ENCODE results near the gene TOMM34.
A peak's percentile ranks its signal among the peaks of the same experiment; 100 is the strongest.

Gene TOMM34, protein sequence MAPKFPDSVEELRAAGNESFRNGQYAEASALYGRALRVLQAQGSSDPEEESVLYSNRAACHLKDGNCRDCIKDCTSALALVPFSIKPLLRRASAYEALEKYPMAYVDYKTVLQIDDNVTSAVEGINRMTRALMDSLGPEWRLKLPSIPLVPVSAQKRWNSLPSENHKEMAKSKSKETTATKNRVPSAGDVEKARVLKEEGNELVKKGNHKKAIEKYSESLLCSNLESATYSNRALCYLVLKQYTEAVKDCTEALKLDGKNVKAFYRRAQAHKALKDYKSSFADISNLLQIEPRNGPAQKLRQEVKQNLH

DNA sequence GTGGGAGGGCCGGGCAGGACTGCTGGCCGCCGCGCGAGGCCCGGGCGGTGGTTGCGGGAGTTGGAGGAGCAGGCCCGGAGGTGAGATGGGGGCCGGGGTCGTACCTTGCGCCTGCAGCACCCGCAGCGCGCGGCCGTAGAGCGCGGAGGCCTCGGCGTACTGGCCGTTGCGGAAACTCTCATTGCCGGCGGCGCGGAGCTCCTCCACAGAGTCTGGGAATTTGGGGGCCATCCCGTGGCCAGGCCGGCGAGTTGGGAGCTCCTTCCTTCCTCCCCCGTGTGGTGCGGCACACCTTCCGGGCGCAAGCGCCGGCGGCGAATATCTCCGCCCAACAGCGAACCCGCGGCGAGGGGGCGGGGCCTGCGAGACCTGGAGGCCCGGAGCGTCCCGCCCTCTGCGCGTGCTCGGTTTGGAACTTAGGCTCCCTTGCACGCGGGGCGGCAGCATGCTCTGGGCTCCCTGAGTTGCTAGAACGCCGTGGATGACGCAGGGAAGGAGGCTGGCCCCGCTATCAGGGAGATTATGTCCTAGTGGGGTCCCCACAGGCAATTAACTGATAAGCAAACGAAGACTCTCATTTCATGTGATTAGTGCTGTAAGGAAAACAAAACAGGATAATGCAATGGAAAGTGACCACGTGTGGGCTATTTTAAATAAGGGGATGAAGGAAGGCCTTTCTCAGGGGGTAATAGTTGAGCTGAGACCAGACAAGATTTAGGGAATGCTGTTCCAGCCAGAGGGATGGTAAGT lies at the start of gene TOMM34:
Gene TOMM34, minus strand, starts transcription at position 295 of the 750 bp plus-strand sequence. Its CDS starts 64 bp downstream, at position 231.
- peak; percentile 90 to 93 for DNase-seq

DNA sequence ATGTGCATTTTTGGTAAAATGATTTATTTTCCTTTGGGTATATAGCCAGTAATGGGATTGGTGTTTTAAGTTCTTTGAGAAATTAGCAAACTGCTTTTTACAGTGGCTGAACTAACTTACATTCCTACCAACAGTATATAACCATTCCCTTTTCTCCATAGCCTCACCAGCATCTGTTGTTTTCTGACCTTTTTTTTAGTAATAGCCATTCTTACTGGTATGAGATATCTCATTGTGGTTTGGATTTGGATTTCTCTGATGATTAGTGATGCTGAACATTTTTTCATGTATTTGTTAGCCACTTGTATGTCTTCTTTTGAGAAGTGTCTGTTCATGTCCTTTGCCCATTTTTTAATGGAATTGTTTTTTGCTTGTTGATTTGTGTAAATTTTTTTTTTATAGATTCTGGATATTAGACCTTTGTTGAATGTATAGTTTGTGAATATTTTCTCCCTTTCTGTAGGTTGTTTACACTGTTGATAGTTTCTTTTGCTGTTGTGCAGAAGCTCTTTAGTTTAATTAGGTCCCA lies 48.4 kb upstream of the TOMM34 start:
- no peak for DNase-seq

DNA sequence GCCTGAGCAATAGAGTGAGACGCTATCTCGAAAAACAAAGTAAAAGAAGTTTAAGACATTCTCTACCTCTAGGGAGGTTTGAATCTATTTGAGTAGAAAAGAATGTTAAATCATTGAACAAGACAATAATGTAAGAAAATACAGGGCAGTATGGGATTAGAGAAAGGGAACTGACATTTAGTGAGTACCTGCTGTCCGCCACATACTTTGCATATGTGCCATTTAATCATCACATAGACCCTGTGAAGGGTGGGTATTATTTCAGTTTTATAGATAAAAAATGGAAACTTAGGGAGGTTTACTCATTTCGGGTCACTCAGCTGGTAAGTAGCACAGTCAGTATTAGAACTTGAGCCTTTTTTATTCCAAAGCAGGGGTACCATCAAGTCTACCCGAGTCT lies 37.5 kb upstream of the TOMM34 start:
- DNase-seq: no peak

DNA sequence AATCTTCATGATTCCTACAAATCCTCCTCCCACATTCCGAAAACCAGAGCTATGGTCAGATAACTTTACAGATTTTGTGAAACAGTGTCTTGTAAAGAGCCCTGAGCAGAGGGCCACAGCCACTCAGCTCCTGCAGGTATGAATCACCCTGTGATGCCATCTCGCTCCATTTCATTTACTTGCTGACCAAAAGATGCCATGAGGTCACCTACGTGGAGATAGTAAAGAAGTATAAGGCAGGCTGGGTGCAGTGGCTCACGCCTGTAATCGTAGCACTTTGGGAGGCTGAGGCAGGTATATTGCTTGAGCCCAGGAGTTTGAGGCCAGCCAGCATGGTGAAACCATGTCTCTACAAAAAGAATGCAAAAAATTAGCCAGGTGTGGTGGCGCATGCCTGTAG lies 37.0 kb upstream of the TOMM34 start:
- DNase-seq: no peak

DNA sequence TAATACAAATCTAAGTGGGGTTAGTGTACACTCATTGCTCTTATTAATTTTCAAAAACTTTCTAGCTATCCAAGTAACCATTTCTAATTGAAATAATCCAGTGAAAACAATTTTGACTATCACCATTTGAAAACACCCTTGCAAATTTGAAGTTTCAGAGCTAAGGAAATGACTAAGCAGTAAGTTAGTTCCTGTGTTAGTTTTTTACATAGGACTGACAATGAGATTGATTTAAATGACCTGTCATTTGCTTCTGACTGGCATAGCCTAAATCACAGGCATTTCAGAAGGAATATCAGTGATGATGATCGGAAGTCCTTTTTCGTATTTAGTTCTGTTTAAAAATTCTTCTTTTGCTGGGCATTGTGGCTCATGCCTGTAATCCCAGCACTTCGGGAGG lies 33.1 kb upstream of the TOMM34 start:
- DNase-seq: no peak

DNA sequence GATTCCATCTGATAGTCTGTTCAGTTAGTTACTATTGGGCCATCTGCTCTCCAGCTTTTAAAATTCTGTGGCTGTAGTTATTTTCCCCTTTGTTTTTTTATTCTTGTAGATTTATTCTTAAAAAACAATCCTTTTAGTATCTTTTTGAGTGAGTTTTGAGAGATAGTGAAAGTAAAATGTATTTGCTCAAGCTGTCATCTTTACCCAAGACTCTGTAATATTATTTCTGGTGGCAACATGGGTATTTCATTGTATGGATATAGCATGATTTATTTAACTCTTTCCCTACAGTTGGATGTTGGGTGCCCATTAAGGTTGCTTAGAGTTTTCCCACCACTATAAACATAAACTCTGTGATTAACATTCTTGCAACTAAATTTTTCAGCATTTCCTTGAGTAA lies 30.8 kb upstream of the TOMM34 start:
- DNase-seq: no peak

DNA sequence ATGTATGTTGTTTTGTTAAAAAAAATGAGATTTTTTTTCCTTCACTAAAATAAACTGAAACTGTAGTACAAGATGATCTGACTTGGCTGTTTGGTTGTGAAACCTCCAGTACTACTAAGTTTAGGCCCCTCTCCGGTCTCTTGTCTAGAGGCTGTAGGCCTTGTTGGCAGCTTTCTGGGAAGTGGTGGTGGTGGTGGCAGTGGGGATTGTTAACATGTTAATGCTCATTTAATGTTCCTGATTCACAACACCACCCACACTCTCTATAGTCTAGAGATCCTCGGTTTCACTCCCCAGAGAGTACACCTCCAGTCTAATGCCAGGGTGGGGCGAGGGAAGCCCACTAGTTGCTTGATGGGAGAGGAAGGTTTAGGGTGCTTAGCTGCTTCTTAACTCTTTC lies 30.2 kb upstream of the TOMM34 start:
- DNase-seq: peak; percentile 28 to 53

DNA sequence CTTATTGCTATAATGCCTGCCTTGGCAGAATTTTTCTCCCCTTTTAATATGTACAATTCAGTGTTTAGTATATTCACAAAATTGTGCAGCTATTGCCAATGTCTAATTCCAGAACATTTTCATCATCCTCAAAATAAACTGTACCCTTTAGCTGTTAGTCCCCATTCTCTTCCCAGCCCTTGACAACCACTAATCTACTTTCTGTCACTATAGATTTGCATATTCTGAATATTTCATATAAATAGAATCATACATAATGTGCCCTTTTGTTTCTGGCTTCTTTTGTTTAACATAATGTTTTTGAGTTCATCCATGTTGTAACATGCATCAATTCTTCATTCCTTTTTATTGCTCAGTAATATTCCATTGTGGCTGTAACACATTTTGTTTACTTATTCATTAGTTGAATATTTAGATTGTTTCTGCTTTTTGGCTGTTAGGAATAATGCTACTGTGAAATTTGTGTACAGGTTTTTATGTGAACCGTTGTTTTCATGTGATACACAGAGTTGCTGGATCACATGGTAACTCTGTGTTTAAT lies 28.5 kb upstream of the TOMM34 start:
- no peak for DNase-seq

DNA sequence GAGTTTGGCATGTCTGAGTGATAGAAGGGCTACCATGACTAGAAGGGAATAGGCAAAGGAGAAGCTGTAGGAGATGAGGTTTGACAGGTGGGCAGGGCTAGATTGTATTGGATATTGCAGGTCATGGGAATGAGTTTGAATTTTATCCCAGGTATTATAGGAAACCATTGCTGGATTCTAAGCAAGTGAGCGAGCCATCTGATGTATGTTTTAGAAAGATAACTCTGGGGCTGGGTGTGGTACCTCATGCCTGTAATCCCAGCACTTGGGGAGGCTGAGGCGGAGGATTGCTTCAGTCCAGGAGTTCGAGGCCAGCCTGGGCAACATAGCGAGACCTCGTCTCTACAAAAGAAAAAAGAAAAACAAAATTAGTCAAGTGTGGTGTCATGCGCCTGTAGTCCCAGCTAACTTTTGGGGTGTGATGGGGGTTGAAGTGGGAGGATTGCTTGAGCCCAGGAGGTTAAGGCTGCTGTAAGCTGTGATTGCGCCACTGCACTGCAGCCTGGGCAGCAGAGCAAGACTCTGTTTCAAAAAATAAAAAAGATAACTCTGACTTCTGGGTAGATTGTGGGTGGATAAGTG lies 23.0 kb upstream of the TOMM34 start:
- no peak for DNase-seq

DNA sequence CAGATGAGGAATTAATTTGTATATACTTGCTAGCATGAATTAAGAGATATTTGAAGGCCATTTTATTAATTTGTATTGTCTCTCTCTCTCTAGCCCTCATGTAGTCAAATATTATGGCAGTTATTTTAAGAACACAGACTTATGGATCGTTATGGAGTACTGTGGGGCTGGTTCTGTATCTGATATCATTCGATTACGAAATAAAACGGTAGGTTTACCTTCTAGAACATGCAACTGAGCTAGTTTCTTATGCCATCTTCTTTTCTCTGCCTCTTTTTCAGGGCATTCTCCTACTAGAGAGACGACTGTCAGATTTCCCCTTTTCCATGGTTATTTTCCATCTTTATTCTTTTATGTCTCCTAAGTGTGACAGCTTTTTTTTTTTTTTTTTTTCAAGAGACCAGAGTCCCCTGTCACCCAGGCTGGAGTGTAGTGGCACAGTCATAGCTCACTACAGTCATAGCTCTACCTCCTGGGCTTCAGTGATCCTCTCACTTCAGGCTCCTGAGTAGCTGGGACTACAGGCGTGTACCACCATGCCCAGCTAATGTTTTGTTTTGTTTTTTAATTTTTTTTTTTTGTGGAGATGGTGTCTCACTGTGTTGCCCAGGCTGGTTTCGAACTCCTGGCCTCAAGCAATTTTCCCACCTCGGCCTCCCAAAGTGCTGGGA lies 21.7 kb upstream of the TOMM34 start:
- DNase-seq: no peak

DNA sequence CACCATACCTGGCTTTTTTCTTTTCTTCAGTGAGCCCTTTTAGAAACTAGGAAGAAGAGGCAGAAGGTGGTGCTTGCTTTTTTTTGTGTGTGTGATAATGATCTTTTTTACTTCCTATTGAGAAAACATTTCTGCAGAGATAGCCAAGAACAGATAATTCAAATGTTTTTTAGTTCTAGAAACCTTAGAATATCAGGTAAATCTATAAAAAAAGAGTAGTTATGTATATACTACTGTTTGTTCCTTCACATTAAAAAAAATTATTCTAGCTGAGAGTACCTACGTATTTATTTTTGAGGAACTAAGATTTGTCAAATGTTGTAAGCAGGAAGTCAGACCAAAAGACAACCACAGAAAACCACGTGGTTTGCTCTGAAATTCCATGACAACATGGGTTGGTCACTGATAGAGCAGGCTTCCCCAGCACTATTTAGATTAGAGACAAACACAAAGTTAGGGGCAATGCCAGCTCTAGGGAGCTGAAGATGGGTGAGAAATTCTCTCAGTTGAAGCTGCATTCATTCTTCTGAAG lies 19.0 kb upstream of the TOMM34 start:
- DNase-seq: peak; percentile 83 to 89

DNA sequence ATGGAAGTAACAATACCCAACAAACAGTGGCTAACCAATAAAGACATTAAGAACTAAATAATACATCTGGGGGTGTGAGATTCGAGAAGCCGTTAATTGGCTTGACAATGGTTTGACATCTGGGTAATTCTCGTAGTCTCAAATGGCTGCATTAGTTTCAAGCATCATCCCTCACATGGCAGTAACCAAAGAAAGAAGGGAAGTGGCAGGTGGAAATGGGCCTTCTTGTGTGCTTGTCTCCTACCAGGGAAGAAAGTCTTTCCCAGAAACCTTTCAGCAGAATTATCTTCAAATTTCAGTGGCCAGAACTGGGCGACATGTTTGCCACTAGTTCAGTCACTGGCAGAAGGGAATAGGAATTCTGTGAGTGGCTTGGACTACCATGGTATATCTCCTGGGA lies 16.5 kb upstream of the TOMM34 start:
- DNase-seq: no peak

DNA sequence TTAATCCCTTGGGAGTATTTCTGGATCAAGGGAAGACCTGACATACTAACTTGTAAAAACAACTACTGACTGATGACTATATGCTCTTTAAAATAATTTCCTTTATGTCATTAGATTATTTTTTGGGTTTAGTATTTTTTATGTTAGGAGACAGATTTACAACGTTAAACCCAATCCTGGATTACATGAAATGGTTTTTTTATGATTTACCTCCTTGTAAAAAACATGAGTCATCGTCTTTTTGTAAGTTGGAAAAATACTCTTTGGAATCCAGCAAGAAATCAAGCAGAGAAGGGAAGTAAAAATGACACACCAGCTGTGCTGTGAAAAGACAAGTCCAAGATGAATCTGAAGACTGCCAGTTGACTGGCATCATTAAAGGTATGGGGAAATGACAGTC lies 12.9 kb upstream of the TOMM34 start:
- DNase-seq: no peak

DNA sequence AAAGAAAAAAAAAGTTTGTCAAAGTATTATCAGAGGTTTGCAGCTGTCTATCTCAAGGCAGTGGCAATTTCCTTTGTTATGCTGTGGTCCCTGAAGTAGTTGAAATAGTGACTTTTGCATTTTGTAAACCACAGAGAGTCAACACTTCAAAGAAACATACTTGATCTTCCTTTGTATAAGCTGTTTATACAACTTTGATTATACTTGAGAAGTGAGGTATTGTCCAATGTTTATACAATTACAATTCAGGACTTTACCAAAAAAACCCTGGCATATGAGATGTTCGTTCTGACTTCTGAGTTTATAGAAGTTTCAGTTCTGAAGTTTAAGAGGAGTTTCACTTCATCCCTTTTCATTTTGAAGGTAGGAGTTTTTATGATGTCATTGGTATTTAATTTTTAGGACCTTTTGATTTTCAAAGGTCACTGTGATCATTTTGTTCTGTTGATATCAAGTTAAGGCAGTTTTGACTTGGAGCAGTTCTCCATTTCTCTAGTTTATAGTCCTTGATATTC lies 10.1 kb upstream of the TOMM34 start:
- peak in 1 of 2 donors; percentile 73 for DNase-seq

DNA sequence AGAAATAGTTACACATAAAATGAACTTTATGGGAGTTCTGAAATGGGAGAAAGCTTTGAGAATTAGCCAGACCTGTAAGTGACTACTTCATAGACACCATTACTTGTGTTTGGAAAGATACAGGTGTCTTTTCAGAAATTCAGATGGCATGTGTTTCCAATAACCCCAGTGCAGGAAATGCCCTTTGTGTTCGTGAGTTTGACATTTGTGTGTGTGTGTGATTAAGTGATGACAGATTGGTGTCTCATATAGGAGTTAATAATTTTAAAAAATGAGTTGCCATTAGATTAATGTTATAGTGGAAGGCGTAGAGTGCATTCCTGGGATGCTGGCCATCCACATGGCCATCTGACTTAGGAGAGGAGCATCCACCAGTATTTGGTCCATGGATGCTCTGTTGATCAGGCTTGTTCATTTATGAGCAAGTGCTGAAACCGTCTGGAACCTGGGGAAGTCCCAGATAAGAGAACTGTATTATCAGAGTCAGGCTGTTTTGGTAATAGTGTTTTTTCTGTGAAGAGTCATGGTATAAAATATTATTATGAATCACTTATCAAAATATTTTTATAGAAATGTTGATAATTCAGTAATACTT lies 9.2 kb upstream of the TOMM34 start:
- peak; percentile 34 to 65 for DNase-seq

DNA sequence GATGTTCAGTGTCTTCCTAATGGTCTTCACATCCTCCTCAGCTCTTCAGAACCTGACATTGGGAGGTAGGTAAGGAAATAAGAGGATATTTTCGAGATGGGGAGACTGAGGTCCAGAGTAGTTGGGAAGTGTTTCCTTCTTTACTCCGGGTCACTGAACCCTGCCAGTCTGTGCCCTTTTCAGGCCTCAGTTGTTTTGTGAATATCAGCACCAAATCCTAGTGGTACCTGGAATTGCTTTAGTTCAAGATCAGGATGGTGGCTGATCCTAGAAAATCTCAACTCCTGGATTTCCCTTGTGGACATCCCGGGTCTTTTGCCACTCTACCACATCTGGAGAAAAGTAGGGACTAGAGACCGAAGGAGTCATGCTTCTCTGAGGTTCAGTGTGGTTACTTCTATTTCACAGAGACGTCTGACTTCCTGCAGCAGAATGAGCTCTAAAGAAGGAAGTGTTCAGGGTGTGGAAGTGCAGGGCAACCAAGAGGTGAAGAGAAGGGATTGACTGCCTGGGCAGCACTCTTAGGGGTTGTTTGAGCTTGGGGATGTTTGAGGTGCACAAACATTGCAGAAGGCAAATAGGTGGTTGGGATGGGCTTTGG lies 7.1 kb upstream of the TOMM34 start:
- peak; percentile 56 to 70 for DNase-seq

DNA sequence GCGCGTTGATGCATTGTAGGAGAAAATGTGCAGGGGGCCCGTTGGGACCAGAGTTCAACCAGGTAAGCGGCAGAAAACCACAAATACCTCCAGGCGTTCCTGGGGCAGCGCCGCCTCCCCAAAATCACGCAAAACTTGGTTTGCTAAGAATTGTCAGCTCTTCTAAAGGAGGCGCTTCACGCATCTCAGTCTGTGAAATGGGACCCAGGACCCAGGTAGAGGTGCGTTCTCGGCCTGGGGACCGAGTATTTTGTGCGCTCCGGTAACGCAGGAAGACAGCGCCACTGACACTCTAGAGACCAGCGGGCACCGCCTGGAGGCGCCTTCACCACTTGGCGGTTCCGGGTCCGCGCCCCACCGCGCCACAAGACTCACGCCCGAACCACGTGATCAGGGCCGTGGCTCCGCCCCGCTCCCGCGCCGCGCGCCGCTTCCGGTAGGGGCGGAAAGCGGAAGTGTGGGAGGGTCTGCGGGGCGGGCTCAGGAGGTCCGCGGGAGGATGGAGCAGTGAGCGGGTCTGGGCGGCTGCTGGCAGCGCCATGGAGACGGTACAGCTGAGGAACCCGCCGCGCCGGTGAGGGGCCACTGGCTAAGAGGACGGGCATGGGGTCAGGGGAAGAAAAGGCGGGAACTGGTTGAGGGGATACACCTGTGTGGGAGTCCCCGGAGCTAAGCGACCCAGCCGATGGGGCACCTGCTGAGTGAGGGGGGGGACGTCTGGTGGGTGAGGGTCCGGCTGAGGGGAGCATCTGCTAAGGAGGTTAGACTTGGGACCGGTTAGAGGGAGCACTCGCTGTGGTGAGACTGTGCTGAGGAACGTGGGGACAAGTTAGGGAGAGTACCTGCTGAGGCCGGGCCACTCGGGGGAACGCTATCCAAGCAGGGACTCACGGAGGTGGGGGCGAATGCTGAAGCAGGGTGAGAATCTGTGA lies 6.1 kb upstream of the TOMM34 start, which contains the start of gene STK4:
Gene STK4, plus strand, starts transcription at position 483 of the 932 bp plus-strand sequence. Its CDS starts 57 bp downstream, at position 540.
- DNase-seq: peak; percentile 94 to 96

DNA sequence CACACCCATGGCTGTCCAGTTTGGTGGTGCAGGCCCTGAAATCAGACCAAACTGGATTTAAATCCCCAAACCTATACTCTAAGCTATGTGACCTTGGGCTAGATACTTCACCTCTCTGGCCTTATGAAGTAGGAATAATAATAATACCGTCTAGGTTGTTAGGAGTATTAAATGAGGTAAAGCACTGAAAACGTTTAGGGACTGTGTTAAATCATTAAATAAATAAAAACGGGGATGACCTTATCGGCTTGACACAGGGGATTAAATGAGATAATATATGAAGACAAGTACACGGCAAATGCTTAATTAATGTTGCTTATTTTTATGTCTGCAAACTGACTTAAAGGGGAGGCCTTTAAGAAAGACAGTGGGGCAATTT lies 5.4 kb upstream of the TOMM34 start:
- DNase-seq: no peak

DNA sequence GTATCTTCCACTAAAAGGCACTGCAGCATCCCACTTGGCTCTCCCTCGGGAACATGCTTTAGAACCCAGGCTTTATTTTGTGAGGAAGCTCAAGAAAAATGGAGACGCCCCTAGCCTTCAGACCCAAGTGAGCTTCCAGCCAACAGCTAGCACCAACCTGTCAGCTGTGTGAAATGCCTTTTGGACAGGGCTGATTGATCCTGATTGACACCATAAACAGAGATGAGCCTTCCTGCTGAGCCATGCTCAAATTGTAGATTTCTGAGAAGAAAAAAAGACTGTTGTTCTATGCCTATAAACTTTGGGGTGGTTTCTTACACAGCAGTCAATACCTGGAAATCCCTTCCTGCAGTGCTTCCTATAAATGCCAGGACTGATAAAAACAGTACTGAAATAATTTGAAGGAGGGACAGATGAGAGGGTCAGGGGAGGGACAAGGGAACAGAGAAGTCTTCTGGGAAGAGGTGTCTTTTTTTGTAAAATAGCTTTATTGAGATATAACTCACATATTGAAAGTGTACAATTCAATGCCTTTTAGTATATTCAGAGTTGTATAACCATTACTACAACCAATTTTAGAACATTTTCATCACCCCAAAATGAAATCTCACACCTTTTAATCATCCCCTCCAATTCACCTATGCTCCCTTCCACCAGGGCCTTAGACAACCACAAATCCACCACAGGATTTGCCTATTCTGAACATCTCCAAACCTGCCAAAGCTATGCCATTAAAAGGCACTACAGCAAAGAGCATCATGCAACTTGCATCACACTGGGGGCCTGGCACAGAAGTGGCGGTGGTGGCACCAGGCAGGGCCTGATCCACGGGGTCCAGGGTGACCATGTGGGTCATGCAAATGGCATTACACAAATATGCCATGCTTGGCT lies 3.4 kb upstream of the TOMM34 start:
- DNase-seq: no peak

Measured in CD4-positive, alpha-beta T cell treated with Interferon alpha-2 for 1 hour (primary cell).